Activated CD8-positive, alpha-beta memory T cell treated with anti-CD3 and anti-CD28 coated beads, Interleukin-2, amount 50 U/mL, for 24 hours (primary cell): ENCODE measurements around the gene SLC16A12.
"Not testable (repeated sequence)": the region's sequence is repeated elsewhere in the genome, so short reads cannot be mapped to it uniquely, and the experiment has no call there.

Source experiments
- DNase-seq: peaks from one replicate; pipeline ENCODE4 v3.0.0-alpha.2; 2020; ENCODE audit errors: extremely low read depth

SLC16A12 gene

DNA sequence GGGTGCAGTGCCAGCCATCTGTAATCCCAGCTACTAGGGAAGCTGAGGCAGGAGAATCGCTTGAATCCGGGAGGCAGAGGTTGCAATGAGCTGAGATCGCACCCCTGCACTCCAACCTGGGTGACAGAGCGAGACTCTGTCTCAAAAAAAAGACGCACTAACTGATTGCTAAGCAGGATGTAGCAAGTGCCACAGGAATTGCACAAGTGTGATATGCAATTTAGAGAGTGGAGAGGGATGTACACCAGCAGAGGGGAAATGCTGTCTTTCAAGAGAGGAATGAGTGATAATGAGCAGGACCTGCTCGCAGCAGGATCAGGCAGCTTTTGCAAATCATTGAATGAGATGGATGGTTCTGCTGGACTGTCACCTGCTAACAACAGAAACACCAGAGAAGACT, 13.3 kb upstream of the SLC16A12 start:
- no peak for DNase-seq

DNA sequence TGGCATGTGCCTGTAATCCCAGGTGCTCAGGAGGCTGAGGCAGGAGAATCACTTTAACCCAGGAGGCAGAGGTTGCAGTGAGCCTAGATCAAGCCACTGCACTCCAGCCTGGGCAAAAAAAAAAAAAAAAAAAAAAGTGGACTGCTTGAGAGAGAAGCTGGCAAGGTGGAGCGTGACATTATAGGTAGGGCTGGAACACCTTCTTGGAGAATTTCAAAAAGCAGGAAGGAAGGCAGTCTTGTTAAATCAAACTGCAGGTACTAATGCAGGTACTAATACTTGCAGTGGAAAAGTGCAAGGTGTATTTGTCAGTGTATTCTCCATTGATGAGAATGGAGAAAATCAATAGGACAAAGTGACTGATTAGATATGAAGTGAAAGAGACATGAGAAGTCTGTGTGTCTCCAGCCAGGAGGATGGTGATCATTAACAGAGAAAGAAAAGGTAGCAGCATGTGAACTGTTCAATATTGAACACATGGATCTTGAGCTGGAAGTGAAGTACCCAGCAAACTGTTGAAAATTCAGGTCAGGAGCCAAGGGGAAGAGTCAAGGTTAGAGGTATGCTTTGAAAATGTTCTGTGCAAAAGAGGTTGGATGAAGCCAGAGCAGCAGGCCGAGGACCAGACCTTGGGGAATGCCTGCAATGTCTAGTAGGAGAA, 12.6 kb upstream of the SLC16A12 start:
- DNase-seq = no peak

DNA sequence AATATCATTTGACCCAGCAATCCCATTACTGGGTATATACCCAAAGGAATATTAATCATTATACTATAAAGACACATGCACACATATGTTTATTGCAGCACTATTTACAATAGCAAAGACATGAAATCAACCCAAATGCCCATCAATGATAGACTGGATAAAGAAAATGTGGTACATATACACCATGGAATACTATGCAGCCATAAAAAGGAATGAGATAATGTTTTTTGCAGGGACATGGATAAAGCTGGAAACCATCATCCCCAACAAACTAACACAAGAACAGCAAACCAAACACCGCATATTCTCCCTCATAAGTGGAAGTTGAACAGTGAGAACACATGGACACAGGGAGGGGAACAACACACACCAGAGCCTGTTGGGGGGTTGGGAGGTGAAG, 11.3 kb upstream of the SLC16A12 start:
- not testable (repeated sequence) for DNase-seq

DNA sequence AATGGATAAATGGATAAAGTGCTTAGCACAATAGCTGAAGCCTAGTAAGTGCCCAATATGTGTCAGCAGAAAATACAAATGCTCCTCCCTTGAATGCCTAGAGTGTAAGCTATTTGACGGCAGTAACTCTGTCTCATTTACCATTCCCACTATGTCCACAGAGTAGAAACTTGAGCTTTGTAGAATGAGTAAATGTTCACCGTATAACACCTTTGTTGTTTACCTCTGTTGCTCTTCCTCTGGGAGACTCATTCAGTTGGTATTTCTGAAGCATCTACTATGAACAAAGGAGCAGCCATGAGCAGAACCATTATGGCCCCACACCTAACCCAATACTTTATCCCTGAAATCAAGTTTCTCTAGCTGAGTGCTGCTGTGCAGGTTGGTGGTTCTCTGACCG, 8.4 kb upstream of the SLC16A12 start:
- DNase-seq = no peak

DNA sequence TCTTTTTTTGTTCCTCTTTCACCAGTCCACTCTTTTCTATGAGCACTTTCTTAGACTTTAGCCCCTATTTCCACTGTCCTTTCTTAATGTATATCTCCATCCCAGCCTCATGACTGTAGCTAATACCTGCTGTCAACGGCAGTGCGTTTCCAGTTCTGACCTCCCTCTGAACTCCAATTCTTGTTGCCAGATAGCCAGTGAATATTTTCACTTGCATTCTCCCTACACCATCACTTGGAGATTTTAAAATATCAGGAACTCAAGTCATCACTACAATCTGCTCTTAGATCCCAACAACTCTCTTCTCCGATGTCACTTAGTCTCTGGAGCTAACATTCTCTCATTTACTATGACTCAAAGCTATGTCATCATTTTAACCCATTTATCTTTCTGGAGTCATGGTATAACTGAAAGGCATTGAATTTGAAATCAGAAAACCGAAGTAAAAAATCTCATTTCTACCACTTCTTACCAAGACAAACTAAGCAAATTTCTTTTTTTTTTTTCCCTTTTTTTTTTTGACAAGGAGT, 5.1 kb upstream of the SLC16A12 start:
- DNase-seq = no peak

- DNase-seq = no peak
Measured at GRCh38 chr10:89537364-89537763, 2.0 kb upstream of the SLC16A12 start.

GRCh38 chr10:89536013-89536354, 590 bp upstream of the SLC16A12 start:
- no peak for DNase-seq

GRCh38 chr10:89534826-89535166, 598 bp downstream of the SLC16A12 start:
- no peak for DNase-seq

DNA sequence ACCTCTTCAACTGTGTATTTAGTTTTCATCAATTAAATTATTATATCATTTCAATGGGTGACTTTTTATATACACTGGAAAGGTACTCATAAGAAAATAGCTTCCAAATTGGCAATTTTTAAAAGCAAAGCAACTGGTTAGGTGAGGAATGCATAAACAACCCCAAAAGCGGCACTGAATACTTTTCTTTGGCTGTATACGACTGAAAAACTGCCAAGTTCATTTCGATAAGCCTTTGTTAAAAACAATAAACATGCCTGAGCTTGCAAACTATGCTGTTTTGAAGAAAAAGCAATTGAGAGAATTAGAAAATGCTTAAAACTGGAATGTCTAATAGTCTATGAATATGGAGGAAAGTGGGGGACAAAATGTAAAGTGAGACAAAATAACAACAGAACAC, 2.9 kb downstream of the SLC16A12 start:
- no peak for DNase-seq

GRCh38 chr10:89531359-89531758, 4.0 kb downstream of the SLC16A12 start:
- DNase-seq = no peak

DNA sequence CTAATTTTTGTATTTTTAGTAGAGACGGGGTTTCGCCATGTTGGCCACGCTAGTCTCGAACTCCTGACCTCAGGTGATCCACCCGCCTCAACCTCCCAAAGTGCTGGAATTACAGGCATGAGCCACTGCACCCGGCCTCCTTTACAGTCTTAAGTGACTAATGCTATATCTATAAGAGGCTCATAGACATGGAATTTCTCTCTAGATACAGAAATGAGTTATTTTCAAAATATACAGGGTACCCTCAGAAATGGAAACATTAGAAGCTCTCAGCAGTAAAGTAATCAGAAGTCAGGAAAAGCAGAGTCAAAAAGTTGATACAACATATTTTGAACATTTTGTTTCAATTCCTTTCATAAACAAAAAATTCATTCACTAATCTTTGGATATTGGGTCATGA, 5.7 kb downstream of the SLC16A12 start:
- DNase-seq = not testable (repeated sequence)

GRCh38 chr10:89526358-89526757, 9.0 kb downstream of the SLC16A12 start:
- no peak for DNase-seq

DNA sequence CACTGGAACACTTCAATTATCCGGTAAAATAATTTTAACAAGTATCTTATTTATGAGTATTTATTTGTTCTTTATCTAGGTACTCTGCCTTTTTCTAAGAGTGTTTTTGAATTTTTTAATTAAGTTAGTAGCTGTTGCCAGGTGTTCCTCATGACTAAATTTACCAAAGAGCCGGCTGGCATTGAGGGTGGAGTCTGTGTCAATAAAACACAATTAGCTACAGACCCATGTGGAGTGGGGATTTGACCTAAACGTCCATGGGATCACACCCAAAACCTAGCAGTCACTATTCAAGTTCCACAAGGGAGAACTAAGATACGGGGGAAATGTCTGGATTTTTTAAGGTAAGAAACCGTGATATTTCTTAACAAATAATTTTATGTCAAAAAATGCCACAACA, 9.8 kb downstream of the SLC16A12 start:
- DNase-seq = no peak

DNA sequence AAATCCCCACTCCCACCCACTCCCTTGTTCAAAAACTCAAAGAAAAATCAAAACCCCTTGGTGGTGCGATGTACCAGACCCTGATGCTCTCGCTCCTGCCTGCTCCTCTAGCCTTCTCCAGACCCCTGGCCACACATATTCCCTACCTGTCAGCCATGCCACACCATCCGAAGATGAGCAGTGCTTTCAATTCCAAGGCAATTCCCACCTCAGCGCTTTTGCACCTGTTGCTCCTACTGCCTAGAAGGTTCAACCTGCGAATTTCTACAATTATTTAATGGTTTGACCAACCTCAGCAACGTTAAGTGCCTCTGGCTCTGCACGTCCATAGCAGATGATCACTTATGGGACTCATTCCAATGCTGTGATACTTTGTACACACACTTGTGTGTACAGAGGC, 11.1 kb downstream of the SLC16A12 start:
- no peak for DNase-seq

DNA sequence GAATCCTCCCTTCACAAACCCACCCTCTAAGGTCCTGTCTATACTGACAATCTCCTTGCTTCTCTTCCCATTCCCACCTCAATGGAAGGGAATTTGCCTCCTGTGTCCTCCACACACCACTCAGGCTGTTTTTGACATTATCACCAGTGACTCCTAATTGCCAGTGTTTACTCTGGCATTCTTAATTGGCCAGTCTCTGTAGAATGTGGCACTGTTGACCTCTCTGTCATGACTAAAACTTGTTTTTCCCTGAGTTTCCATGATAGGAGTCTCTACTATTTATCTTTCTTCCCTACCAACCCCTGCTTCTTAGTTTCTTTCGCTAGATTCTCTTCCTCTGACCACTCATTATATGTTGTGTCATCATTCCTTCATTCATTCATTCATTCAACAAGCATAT, 12.1 kb downstream of the SLC16A12 start:
- no peak for DNase-seq

DNA sequence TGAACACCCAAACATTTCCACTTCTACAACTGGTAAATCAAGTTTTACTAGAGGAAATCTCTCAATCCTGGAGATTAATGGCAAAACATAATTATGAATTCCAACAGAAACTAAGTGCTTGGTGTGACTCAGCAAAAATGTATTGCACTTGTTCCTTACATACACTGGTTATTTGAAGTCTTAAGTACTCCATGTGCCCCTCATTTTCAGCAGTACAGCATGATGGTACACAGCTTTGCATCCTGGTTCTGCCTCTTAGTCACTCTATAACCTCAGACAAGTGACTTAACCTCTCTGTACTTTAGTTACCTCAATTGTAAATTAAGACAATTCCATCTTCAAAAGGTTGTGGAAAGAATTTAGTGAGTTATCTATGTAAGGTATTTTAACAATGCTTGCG, 12.9 kb downstream of the SLC16A12 start:
- DNase-seq = no peak

DNA sequence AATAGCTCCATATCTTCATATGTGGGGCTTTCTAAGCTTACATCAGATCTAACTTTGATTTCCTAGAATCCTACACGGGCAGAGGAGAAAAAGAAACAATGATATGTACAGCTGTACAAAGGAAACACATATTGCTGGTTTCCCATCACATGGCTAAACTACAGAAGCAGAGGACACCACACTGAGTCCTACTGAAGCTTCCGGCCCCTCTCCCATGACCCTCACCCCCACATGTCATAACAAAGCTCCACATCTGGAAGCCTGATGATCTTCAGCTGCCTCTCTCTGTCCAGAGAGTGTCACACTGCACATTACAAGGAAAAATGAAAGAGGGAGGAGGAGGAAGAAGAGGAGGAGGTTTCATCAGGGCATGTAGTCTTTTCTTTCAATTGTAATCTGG, 14.0 kb downstream of the SLC16A12 start:
- no peak for DNase-seq

DNA sequence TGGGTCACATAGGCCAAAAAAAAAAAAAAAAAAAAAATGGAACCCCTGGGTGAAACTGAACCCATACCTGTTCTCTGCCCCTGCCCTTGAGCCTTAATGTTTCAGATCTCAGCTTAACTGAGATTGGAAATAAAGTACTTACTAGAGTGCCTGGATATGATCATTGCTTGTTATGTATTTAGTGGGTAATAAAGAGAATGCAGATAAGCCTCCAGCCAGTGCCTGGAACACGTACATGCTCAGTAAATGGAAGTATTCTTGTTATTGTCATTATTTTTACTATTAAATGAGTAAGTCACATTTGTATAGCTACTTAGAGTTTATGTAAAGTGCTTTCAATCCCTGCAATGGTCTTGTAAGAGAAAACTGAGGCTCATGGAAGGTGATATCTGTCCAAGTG, 14.7 kb downstream of the SLC16A12 start:
- DNase-seq = no peak

DNA sequence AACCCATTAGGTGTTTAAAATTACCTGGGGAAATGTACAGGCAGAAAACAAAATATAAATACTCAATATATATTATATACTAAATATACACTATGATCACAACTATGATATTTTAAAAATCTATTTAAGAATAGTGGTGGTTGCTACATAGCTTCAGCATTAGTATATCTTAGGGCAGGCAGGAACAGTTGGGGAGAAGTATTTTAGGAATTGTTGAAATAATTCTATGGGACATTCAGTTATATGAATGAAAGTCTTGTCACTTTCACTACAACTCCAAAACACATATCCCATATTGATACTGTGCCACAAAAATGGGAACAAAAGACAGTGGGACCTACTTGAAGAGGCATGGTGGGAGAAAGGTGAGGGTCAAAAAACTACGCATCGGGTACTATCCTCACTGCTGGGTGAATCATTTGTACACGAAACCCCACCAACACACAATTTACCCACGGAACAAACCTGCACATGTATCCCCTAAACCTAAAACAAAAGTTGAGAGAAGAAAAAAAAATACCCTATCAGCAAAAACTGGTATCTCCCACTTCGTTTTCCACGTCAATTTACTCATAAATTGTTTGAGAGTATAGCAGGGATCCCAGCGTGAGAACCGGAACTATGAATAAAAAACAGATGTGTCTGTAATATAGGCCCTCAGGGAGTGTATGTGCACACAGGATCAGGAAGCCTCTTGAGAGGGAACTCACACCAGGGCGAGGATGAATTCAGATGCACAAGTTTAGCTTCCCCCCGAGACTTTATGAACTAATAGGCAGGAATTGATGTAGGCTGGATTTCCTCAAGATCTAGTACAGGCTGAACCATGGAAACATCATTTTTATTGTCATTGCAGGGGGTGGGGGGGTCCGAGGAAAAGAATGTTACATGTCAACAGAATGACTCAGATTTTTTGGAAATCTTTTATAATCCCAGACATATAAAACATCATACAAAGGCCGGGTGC, 16.2 kb downstream of the SLC16A12 start:
- DNase-seq = no peak

- no peak for DNase-seq
Measured at GRCh38 chr10:89518108-89518507, 17.3 kb downstream of the SLC16A12 start.

DNA sequence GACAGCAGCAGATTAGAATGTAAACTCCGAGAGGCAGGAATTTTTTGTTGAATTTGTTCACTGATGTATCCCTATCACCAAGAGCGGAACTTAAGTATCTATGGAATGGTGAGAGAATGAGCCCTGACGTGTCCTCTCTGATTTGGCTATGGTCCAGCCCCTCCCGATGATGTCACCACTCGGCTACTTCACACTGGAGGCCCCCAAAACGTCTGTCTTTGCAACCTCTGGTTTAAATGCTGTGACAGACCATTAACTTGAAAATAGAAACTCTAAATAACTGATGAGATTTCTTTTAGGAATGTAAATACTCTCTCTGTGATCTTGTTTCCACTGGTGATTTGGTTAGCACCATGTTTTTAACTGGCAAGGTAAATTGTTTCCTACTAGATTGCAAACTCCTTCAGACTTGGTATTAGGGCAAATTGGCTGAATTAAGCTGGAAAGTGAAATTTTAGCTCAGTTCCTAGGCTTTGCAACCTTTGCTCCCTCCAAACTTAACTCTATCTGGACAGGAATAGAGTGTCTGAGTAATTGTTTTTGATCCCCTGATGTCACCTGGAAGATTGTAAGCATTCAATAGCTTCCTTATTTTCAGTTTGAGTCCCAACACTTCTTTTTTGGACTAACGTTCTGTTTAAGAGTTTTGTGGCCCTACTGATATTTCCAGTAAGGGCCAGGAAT, 19.1 kb downstream of the SLC16A12 start:
- no peak for DNase-seq

- DNase-seq = no peak
Measured at GRCh38 chr10:89515031-89515841, 20.2 kb downstream of the SLC16A12 start.
